Epithelial cell of proximal tubule (primary cell): Measurements from ENCODE around the gene HYAL3. TPM values are rescaled to one million over a fixed set of nuclear protein-coding genes. Genes with fewer than 3 reads are reported as not detected.
A peak's percentile ranks its signal among the peaks of the same experiment; 100 is the strongest.
"Not testable (repeated sequence)": the region's sequence is repeated elsewhere in the genome, so short reads cannot be mapped to it uniquely, and the experiment has no call there.

ENCODE experiments used
- DNase-seq: peaks from one replicate; pipeline ENCODE4 v3.0.0-alpha.2; 2011; ENCODE audit warnings: low read depth
- H3K4me3 ChIP-seq: 2 replicates; pipeline ENCODE4 v1.5.1; 2011; ENCODE audit warnings: low read depth, mild to moderate bottlenecking, low read length
- CTCF ChIP-seq: conservative IDR thresholded peaks from 2 replicates; pipeline ENCODE4 v1.5.1; 2012; ENCODE audit warnings: low read depth, mild to moderate bottlenecking, low read length
- total RNA-seq: library from RNA; depleted of rRNA; stranded (reverse); fragments of >200 nt; gene quantifications from 2 replicates; pipeline ENCODE4 v1.2.3, GENCODE V29; 2015

HYAL3 gene
- total RNA-seq, 1 donor from 2014 or later, result 7.8 TPM

DNA sequence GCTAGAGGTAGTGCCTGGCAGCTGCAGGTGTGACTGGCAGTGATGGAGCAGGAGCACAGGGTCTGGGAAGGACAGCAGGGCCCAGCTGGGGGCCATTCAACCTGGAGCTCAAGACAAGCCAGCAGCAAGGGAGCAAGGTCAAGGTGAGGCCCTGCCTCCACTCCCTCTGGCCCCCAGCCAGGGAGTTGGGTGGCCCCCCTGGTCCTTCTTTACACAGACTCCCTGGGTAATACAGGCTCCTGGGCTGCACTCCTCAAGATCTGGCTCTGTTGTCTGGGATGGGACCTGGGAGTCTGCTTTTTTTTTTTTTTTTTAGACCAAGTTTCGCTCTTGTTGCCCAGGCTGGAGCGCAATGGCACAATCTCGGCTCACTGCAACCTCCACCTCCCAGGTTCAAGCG lies 48.7 kb downstream of the HYAL3 start:
- no peak overlapping the region for H3K4me3 ChIP-seq
- DNase-seq, result no peak
- no peak for TF ChIP-seq CTCF

DNA sequence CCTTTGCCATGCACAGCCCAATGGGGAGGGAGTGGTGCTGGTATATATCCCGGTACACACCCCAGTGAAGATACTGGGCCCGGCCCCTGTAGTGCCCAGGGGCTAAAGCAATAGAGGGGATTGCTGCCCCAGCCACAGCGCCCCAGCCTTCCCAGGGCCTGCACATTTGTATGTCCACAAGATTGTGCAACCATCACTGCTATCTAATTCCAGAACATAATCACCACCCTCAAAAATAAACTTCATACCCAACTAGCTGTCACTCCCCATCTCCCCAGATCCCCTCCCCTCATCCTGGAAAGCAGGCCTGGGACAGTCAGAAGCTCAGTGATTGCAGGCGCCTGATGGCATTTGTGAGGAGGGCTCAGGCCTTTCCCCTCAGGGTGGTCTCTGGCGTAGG lies 49.7 kb downstream of the HYAL3 start:
- H3K4me3 ChIP-seq, result no peak overlapping the region
- DNase-seq, result no peak
- no peak for TF ChIP-seq CTCF

DNA sequence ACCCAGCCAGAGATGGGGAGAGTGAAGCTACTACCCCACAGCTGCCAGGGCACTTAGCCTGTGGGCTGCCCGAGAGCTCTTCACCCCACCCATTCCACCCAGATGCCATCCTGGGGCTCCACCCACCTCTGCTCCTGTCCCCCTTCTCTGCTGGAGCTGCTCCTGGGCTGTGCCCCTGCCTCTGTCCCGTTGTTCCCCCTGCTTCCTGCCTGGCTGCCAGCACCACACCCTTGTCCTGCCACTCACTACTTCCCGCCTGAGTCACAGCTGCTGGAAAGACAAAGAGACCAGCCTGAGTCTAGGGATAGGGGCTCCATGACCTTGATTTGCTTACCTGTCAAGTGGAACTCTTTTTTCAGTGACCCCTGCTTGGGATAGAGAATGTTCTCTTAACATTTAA lies 50.8 kb downstream of the HYAL3 start:
- no peak for DNase-seq
- no peak for TF ChIP-seq CTCF
- H3K4me3 ChIP-seq, result no peak overlapping the region

- no peak for TF ChIP-seq CTCF
- no peak for DNase-seq
- H3K4me3 ChIP-seq, result no peak overlapping the region
Observed at GRCh38 chr3:50246517-50246954, 52.7 kb downstream of the HYAL3 start.

- no peak for DNase-seq
- peak; percentile 95 for TF ChIP-seq CTCF
- H3K4me3 ChIP-seq, result peak overlapping the region; percentile 54
Observed at GRCh38 chr3:50245831-50246516, 53.2 kb downstream of the HYAL3 start.

DNA sequence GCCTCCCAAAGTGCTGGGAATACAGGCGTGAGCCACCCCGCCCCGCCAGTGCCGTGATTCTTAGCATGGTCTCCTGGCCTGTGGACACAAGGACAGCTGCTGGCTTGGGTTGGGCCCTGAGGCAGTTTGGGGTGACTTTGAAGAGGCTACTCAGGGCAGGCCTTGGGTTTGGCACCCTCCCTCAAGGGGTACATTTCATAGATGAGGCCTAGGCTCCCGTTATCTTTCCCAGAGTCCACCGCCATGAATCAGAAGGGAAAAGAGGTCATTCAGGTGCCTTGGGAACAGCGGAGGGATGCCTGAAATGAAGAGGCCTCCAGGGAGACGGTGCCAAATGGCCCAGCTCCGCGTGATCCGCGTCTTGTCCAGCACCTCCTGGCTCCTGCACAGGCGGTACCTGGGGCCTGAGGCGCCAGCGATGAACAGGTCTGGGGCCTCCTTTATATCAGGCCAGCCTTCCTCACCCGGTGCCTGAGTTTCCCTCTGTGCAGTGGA lies 53.9 kb downstream of the HYAL3 start:
- no peak for DNase-seq
- H3K4me3 ChIP-seq, result peak overlapping the region; percentile 54

GRCh38 chr3:50244813-50245212 lies 54.4 kb downstream of the HYAL3 start:
- not testable (repeated sequence) for H3K4me3 ChIP-seq, DNase-seq

More for the DNA sequence above, 53.9 kb downstream of the HYAL3 start:
- TF ChIP-seq CTCF, result no peak
